Measurements from ENCODE around the gene E4F1. TPM values are rescaled to one million over a fixed set of nuclear protein-coding genes. Genes with fewer than 3 reads are reported as not detected.

The E4F1 gene
- total RNA-seq, 2 experiments from 2014 or later: 33.8 to 34.3 TPM

- ChIA-PET POLR2A (no interaction called here), CTCF (no interaction called here)
- ATAC-seq (no peak), DNase-seq (no peak)
- no peak overlapping the region for H3K27ac Mint-ChIP-seq
- H3K4me1 Mint-ChIP-seq (ENCODE audit: low read depth): peaks cover 2% of the 10 kb centered on the region
- H3K27me3 Mint-ChIP-seq (ENCODE audit: low read depth): no peaks in the 10 kb centered on the region
- peaks cover 23% of the 10 kb centered on the region for H3K36me3 Mint-ChIP-seq (ENCODE audit: low read depth)
- H3K4me3 Mint-ChIP-seq: no peak overlapping the region
- H3K9me3 Mint-ChIP-seq (ENCODE audit: insufficient read depth): no peaks in the 10 kb centered on the region
Observed at GRCh38 chr16:2243781-2244180, 20.4 kb downstream of the E4F1 start.

- peaks cover 2% of the 10 kb centered on the region for H3K4me1 Mint-ChIP-seq (ENCODE audit: low read depth)
- DNase-seq (no peak), ATAC-seq (no peak)
- ChIA-PET POLR2A (no interaction called here), CTCF (no interaction called here)
- H3K27me3 Mint-ChIP-seq (ENCODE audit: low read depth): no peaks in the 10 kb centered on the region
- H3K4me3 Mint-ChIP-seq: no peak overlapping the region
- no peak overlapping the region for H3K27ac Mint-ChIP-seq
- H3K9me3 Mint-ChIP-seq (ENCODE audit: insufficient read depth): no peaks in the 10 kb centered on the region
- peaks cover 23% of the 10 kb centered on the region for H3K36me3 Mint-ChIP-seq (ENCODE audit: low read depth)
Observed at GRCh38 chr16:2244301-2244700, 20.9 kb downstream of the E4F1 start.

- POLR2A ChIA-PET: no interaction called here
Observed at GRCh38 chr16:2244926-2245795, 21.8 kb downstream of the E4F1 start.

GRCh38 chr16:2246301-2246885 is 23.0 kb downstream of the E4F1 start:
- H3K36me3 Mint-ChIP-seq (ENCODE audit: low read depth): peaks cover 24% of the 10 kb centered on the region

More at GRCh38 chr16:2244926-2245795, 21.8 kb downstream of the E4F1 start:
- H3K9me3 Mint-ChIP-seq (ENCODE audit: insufficient read depth): no peaks in the 10 kb centered on the region
- CTCF ChIA-PET: no interaction called here
- H3K27ac Mint-ChIP-seq: no peak overlapping the region
- no peak for DNase-seq
- H3K36me3 Mint-ChIP-seq (ENCODE audit: low read depth): peaks cover 21% of the 10 kb centered on the region
- H3K4me3 Mint-ChIP-seq: no peak overlapping the region
- no peak for ATAC-seq
- peaks cover 4% of the 10 kb centered on the region for H3K4me1 Mint-ChIP-seq (ENCODE audit: low read depth)
- H3K27me3 Mint-ChIP-seq (ENCODE audit: low read depth): no peaks in the 10 kb centered on the region

GRCh38 chr16:2250652-2251295 is 27.4 kb downstream of the E4F1 start:
- DNase-seq (peak; percentile 57), ATAC-seq (no peak)
- H3K9me3 Mint-ChIP-seq (ENCODE audit: insufficient read depth): no peaks in the 10 kb centered on the region
- peaks cover 41% of the 10 kb centered on the region for H3K36me3 Mint-ChIP-seq (ENCODE audit: low read depth)
- CTCF ChIA-PET: interaction anchor here (0.8 to 2.6 kb wide), 11 partner anchors 9 to 251 kb away, joined by 3 to 18 read pairs (median 4); partner anchors contain the start of genes E4F1, MLST8, NTHL1 and TRAF7
- peaks cover 5% of the 10 kb centered on the region for H3K4me1 Mint-ChIP-seq (ENCODE audit: low read depth)
- peak overlapping the region; percentile 87 for H3K4me3 Mint-ChIP-seq
- H3K27ac Mint-ChIP-seq: peak overlapping the region; percentile 91
- H3K27me3 Mint-ChIP-seq (ENCODE audit: low read depth): no peaks in the 10 kb centered on the region
- POLR2A ChIA-PET: interaction anchor here (0.6 to 3.5 kb wide), 9 partner anchors 9 to 228 kb away, joined by 3 to 15 read pairs (median 4); partner anchors contain the start of genes MLST8, RNPS1 and TRAF7

More at GRCh38 chr16:2246301-2246885, 23.0 kb downstream of the E4F1 start:
- Mint-ChIP-seq H3K4me1 (ENCODE audit: low read depth) (peaks cover 7% of the 10 kb centered on the region), H3K27ac (no peak overlapping the region), H3K9me3 (ENCODE audit: insufficient read depth) (no peaks in the 10 kb centered on the region), H3K27me3 (ENCODE audit: low read depth) (no peaks in the 10 kb centered on the region), H3K4me3 (no peak overlapping the region)
- ChIA-PET CTCF (no interaction called here), POLR2A (interaction anchor here (1.6 kb wide), 1 partner anchor 17 kb away, joined by 4 read pairs; no protein-coding TSS in a partner anchor)
- no peak for DNase-seq
- no peak for ATAC-seq

- Mint-ChIP-seq H3K9me3 (ENCODE audit: insufficient read depth) (no peaks in the 10 kb centered on the region), H3K4me1 (ENCODE audit: low read depth) (peaks cover 5% of the 10 kb centered on the region), H3K27ac (peak within 1 kb of the TSS; percentile 91), H3K27me3 (ENCODE audit: low read depth) (no peaks in the 10 kb centered on the region), H3K4me3 (peak within 1 kb of the TSS; percentile 87), H3K36me3 (ENCODE audit: low read depth) (peaks cover 42% of the 10 kb centered on the region)
- ATAC-seq (peak; percentile 87), DNase-seq (peak; percentile 86)
- POLR2A ChIA-PET: interaction anchor here (0.6 to 3.5 kb wide), 13 partner anchors 10 to 229 kb away, joined by 3 to 15 read pairs (median 4); partner anchors contain the start of genes MLST8, PGP, RNPS1 and TRAF7
- CTCF ChIA-PET: interaction anchor here (0.8 to 2.6 kb wide), 14 partner anchors 8 to 250 kb away, joined by 3 to 18 read pairs (median 4); partner anchors contain the start of genes E4F1, MLST8, NTHL1 and TEDC2
Observed at GRCh38 chr16:2251296-2252111, 28.1 kb downstream of the E4F1 start, which contains the start of gene ECI1. ECI1 (minus strand) TSS chr16:2251587; CDS start chr16:2251566, 21 bp downstream.

GRCh38 chr16:2252806-2253148 is 29.4 kb downstream of the E4F1 start:
- no peak for DNase-seq
- H3K9me3 Mint-ChIP-seq (ENCODE audit: insufficient read depth): no peaks in the 10 kb centered on the region
- H3K27ac Mint-ChIP-seq: peak overlapping the region; percentile 52
- ChIA-PET CTCF (interaction anchor here (0.7 to 2.6 kb wide), 6 partner anchors 10 to 97 kb away, joined by 3 to 18 read pairs (median 10); partner anchors contain the start of genes E4F1, MLST8 and TRAF7), POLR2A (interaction anchor here (1.5 to 3.5 kb wide), 3 partner anchors 10 to 98 kb away, joined by 5 to 14 read pairs (median 11); partner anchors contain the start of gene TRAF7)
- H3K36me3 Mint-ChIP-seq (ENCODE audit: low read depth): peaks cover 51% of the 10 kb centered on the region
- H3K27me3 Mint-ChIP-seq (ENCODE audit: low read depth): no peaks in the 10 kb centered on the region
- H3K4me1 Mint-ChIP-seq (ENCODE audit: low read depth): peaks cover 6% of the 10 kb centered on the region
- H3K4me3 Mint-ChIP-seq: no peak overlapping the region
- no peak for ATAC-seq

GRCh38 chr16:2253293-2253692 is 29.9 kb downstream of the E4F1 start:
- Mint-ChIP-seq H3K36me3 (ENCODE audit: low read depth) (peaks cover 56% of the 10 kb centered on the region), H3K27me3 (ENCODE audit: low read depth) (no peaks in the 10 kb centered on the region), H3K4me3 (no peak overlapping the region), H3K9me3 (ENCODE audit: insufficient read depth) (no peaks in the 10 kb centered on the region), H3K27ac (peak overlapping the region; percentile 52), H3K4me1 (ENCODE audit: low read depth) (peaks cover 8% of the 10 kb centered on the region)
- POLR2A ChIA-PET: interaction anchor here (0.6 to 3.5 kb wide), 3 partner anchors 10 to 12 kb away, joined by 3 to 14 read pairs (median 4); no protein-coding TSS in a partner anchor
- DNase-seq: no peak
- CTCF ChIA-PET: interaction anchor here (1.9 kb wide), 1 partner anchor 9 kb away, joined by 9 read pairs; no protein-coding TSS in a partner anchor
- ATAC-seq: no peak

GRCh38 chr16:2256531-2257140 is 33.2 kb downstream of the E4F1 start:
- ATAC-seq: no peak
- no peak for DNase-seq
- Mint-ChIP-seq H3K36me3 (ENCODE audit: low read depth) (peaks cover 76% of the 10 kb centered on the region), H3K27me3 (ENCODE audit: low read depth) (no peaks in the 10 kb centered on the region), H3K27ac (peak overlapping the region; percentile 23), H3K4me1 (ENCODE audit: low read depth) (peaks cover 4% of the 10 kb centered on the region), H3K9me3 (ENCODE audit: insufficient read depth) (no peaks in the 10 kb centered on the region), H3K4me3 (no peak overlapping the region)
- ChIA-PET POLR2A (interaction anchor here (0.7 to 1.5 kb wide), 2 partner anchors 10 to 1445 kb away, joined by 3 read pairs; no protein-coding TSS in a partner anchor), CTCF (no interaction called here)

- Mint-ChIP-seq H3K27me3 (ENCODE audit: low read depth) (no peaks in the 10 kb centered on the region), H3K27ac (no peak overlapping the region)
Observed at GRCh38 chr16:2257726-2258125, 34.3 kb downstream of the E4F1 start.

More at GRCh38 chr16:2257726-2258125, 34.3 kb downstream of the E4F1 start:
- H3K36me3 Mint-ChIP-seq (ENCODE audit: low read depth): peaks cover 79% of the 10 kb centered on the region
- DNase-seq (no peak), ATAC-seq (no peak)
- H3K9me3 Mint-ChIP-seq (ENCODE audit: insufficient read depth): no peaks in the 10 kb centered on the region
- no peak overlapping the region for H3K4me3 Mint-ChIP-seq
- H3K4me1 Mint-ChIP-seq (ENCODE audit: low read depth): peaks cover 5% of the 10 kb centered on the region
- CTCF ChIA-PET: interaction anchor here (1.1 to 1.3 kb wide), 2 partner anchors 10 to 83 kb away, joined by 3 read pairs; partner anchors contain the start of gene ABCA3
- POLR2A ChIA-PET: interaction anchor here (0.7 to 1.5 kb wide), 3 partner anchors 11 to 258 kb away, joined by 3 to 5 read pairs (median 3); no protein-coding TSS in a partner anchor
